Gastroesophageal sphincter (tissue), 3 donors: ENCODE measurements around the gene TMEM171.

Source experiments
- CTCF ChIP-seq, 4 experiments: fragments of 200-600 bp in 2 of 4; fragments of 450-650 bp in 2 of 4; sonication (generic) in 1 of 4; IDR thresholded peaks; one replicate each; pipeline ENCODE4 v1.5.1; 2017 to 2019; ENCODE audit warnings: antibody characterized with exemption in 4 of 4, mild to moderate bottlenecking in 2 of 4, moderate library complexity in 2 of 4
- EP300 ChIP-seq: sonication (generic); formaldehyde crosslinking; IDR thresholded peaks from one replicate; pipeline ENCODE4 v1.6.1; 2017; ENCODE audit warnings: antibody characterized with exemption, mild to moderate bottlenecking
- POLR2AphosphoS5 ChIP-seq: sonication (generic); formaldehyde crosslinking; IDR thresholded peaks from one replicate; pipeline ENCODE4 v1.6.1; 2017; ENCODE audit warnings: antibody characterized with exemption

GRCh38 chr5:73119451-73120157 lies 771 bp upstream of the TMEM171 start:
- TF ChIP-seq POLR2AphosphoS5 (no peak), CTCF (IDR thresholded peaks at IDR 0.05) (no peak), EP300 (no peak)
